ENCODE results near the gene FTO.

FTO gene

GRCh38 chr16:54053891-54054820 is 350.2 kb downstream of the FTO start:
- DNase-seq (ENCODE audit: low read depth), result no peak
- H3K4me3 ChIP-seq (ENCODE audit: low read depth, low read length), result no peak overlapping the region
- no peak for TF ChIP-seq CTCF (IDR thresholded peaks at IDR 0.05; ENCODE audit: control insufficient read depth, extremely low read depth, insufficient read depth)

- no peak for TF ChIP-seq CTCF (IDR thresholded peaks at IDR 0.05; ENCODE audit: control insufficient read depth, extremely low read depth, insufficient read depth)
- no peak overlapping the region for H3K4me3 ChIP-seq (ENCODE audit: low read depth, low read length)
- DNase-seq (ENCODE audit: low read depth), result no peak
Observed at GRCh38 chr16:54055191-54055590, 351.2 kb downstream of the FTO start.

GRCh38 chr16:54055864-54056263 is 351.9 kb downstream of the FTO start:
- no peak for TF ChIP-seq CTCF (IDR thresholded peaks at IDR 0.05; ENCODE audit: control insufficient read depth, extremely low read depth, insufficient read depth)
- no peak for DNase-seq (ENCODE audit: low read depth)
- no peak overlapping the region for H3K4me3 ChIP-seq (ENCODE audit: low read depth, low read length)

GRCh38 chr16:54056921-54057320 is 353.0 kb downstream of the FTO start:
- H3K4me3 ChIP-seq (ENCODE audit: low read depth, low read length), result no peak overlapping the region
- no peak for TF ChIP-seq CTCF (IDR thresholded peaks at IDR 0.05; ENCODE audit: control insufficient read depth, extremely low read depth, insufficient read depth)
- no peak for DNase-seq (ENCODE audit: low read depth)

GRCh38 chr16:54059319-54059718 is 355.4 kb downstream of the FTO start:
- no peak overlapping the region for H3K4me3 ChIP-seq (ENCODE audit: low read depth, low read length)
- TF ChIP-seq CTCF (IDR thresholded peaks at IDR 0.05; ENCODE audit: control insufficient read depth, extremely low read depth, insufficient read depth), result no peak
- DNase-seq (ENCODE audit: low read depth), result no peak

- no peak for TF ChIP-seq CTCF (IDR thresholded peaks at IDR 0.05; ENCODE audit: control insufficient read depth, extremely low read depth, insufficient read depth)
- no peak overlapping the region for H3K4me3 ChIP-seq (ENCODE audit: low read depth, low read length)
- DNase-seq (ENCODE audit: low read depth), result no peak
Observed at GRCh38 chr16:54060599-54061421, 356.9 kb downstream of the FTO start.
